ENCODE results near the gene STPG1. TPM values are rescaled to one million over a fixed set of nuclear protein-coding genes. Genes with fewer than 3 reads are reported as not detected.

The STPG1 gene
- total RNA-seq, 1 donor from 2014 or later, result 10.0 TPM

DNA sequence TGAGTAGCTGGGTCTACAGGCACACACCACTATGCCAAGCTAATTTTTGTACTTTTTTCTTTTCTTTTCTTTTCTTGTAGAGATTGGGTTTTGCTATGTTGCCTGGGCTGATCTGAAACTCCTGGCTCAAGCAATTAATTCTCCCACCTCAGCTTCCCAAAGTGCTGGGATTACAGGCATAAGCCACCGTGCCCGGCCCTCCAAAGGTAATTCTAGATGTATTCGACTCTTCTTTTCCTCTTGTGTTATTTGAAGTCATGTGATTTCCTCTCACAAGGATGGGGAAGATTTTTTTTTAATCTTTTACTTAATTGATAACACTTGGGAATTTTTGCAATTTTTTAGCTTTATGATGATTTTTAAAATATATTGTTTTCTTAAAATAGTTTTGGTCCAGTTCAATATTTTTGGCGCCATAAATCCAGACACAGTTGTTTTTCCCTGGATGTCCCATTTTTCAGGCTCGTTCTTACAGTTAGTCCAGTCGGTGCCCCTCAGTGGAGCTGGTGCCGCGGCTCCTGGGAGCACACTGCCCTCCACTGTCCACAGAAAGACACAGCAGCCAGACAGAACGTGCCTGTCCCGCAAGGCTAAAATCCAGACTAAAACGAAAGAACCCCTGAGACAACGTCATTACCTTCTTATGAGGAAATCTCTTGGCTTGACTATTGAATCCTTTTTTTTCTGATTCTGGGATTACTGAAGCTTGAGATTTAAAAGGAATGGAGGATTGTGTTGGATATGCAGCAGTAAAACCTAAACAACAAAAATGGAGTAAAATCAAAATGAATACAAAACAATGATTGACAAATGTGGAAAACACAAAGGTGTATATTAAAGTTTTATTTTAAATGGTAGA is 22.4 kb downstream of the STPG1 start:
- Mint-ChIP-seq H3K36me3 (ENCODE audit: low read depth, unreplicated experiment) (peaks cover 4% of the 10 kb centered on the region), H3K4me3 (ENCODE audit: unreplicated experiment) (no peak overlapping the region)
- peak; percentile 78 for TF ChIP-seq CTCF (IDR thresholded peaks at IDR 0.05; ENCODE audit: unreplicated experiment)

DNA sequence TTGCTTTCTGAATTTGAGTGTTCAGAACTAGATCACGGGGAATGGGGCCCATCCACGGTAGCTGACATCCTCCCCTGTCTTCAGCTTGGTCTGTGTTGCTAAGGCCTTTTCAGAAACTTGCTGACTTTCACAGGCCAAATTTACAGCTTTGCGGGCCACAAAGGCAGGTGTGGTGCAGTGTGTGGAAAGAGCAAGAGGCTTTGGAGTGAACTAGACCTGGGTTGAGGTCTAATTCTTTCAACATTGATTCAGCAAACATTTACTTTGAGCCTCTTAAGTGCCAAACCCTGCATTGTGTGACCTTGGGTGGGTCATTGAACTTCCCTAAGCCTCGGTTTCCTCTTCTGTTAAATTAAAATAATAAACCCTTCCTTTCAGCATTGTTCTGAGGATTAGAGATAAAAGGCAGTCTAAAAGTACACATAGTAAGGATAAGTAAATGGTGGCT is 24.3 kb downstream of the STPG1 start:
- H3K27ac Mint-ChIP-seq (ENCODE audit: unreplicated experiment), result no peak overlapping the region
- H3K27me3 Mint-ChIP-seq (ENCODE audit: unreplicated experiment), result peaks cover 4% of the 10 kb centered on the region
- H3K4me1 Mint-ChIP-seq (ENCODE audit: unreplicated experiment), result peaks cover 34% of the 10 kb centered on the region
- TF ChIP-seq CTCF (IDR thresholded peaks at IDR 0.05; ENCODE audit: unreplicated experiment), result no peak
- no peak overlapping the region for H3K4me3 Mint-ChIP-seq (ENCODE audit: unreplicated experiment)
- H3K9me3 Mint-ChIP-seq (ENCODE audit: unreplicated experiment), result no peaks in the 10 kb centered on the region
- no peak for DNase-seq (ENCODE audit: low spot score)
- H3K36me3 Mint-ChIP-seq (ENCODE audit: low read depth, unreplicated experiment), result peaks cover 4% of the 10 kb centered on the region

More for the DNA sequence above, 22.4 kb downstream of the STPG1 start:
- no peaks in the 10 kb centered on the region for H3K9me3 Mint-ChIP-seq (ENCODE audit: unreplicated experiment)
- H3K4me1 Mint-ChIP-seq (ENCODE audit: unreplicated experiment), result peaks cover 36% of the 10 kb centered on the region
- peaks cover 4% of the 10 kb centered on the region for H3K27me3 Mint-ChIP-seq (ENCODE audit: unreplicated experiment)
- peak; percentile 78 for DNase-seq (ENCODE audit: low spot score)
- peak overlapping the region; percentile 85 for H3K27ac Mint-ChIP-seq (ENCODE audit: unreplicated experiment)

- peaks cover 2% of the 10 kb centered on the region for H3K27me3 Mint-ChIP-seq (ENCODE audit: unreplicated experiment)
- H3K27ac Mint-ChIP-seq (ENCODE audit: unreplicated experiment), result no peak overlapping the region
- no peak overlapping the region for H3K4me3 Mint-ChIP-seq (ENCODE audit: unreplicated experiment)
- no peaks in the 10 kb centered on the region for H3K9me3 Mint-ChIP-seq (ENCODE audit: unreplicated experiment)
- peaks cover 25% of the 10 kb centered on the region for H3K4me1 Mint-ChIP-seq (ENCODE audit: unreplicated experiment)
- H3K36me3 Mint-ChIP-seq (ENCODE audit: low read depth, unreplicated experiment), result peaks cover 4% of the 10 kb centered on the region
- no peak for DNase-seq (ENCODE audit: low spot score)
- TF ChIP-seq CTCF (IDR thresholded peaks at IDR 0.05; ENCODE audit: unreplicated experiment), result no peak
Observed at GRCh38 chr1:24388331-24388885, 25.2 kb downstream of the STPG1 start.

GRCh38 chr1:24387636-24388175 is 25.9 kb downstream of the STPG1 start:
- H3K4me3 Mint-ChIP-seq (ENCODE audit: unreplicated experiment), result no peak overlapping the region
- H3K9me3 Mint-ChIP-seq (ENCODE audit: unreplicated experiment), result no peaks in the 10 kb centered on the region
- H3K27me3 Mint-ChIP-seq (ENCODE audit: unreplicated experiment), result peaks cover 2% of the 10 kb centered on the region
- H3K4me1 Mint-ChIP-seq (ENCODE audit: unreplicated experiment), result peaks cover 18% of the 10 kb centered on the region
- H3K27ac Mint-ChIP-seq (ENCODE audit: unreplicated experiment), result no peak overlapping the region
- no peak for TF ChIP-seq CTCF (IDR thresholded peaks at IDR 0.05; ENCODE audit: unreplicated experiment)
- no peak for DNase-seq (ENCODE audit: low spot score)
- peaks cover 4% of the 10 kb centered on the region for H3K36me3 Mint-ChIP-seq (ENCODE audit: low read depth, unreplicated experiment)

GRCh38 chr1:24386931-24387330 is 26.7 kb downstream of the STPG1 start:
- Mint-ChIP-seq H3K9me3 (ENCODE audit: unreplicated experiment) (no peaks in the 10 kb centered on the region), H3K27ac (ENCODE audit: unreplicated experiment) (no peak overlapping the region), H3K4me3 (ENCODE audit: unreplicated experiment) (no peak overlapping the region), H3K27me3 (ENCODE audit: unreplicated experiment) (no peaks in the 10 kb centered on the region), H3K36me3 (ENCODE audit: low read depth, unreplicated experiment) (peaks cover 4% of the 10 kb centered on the region), H3K4me1 (ENCODE audit: unreplicated experiment) (peaks cover 11% of the 10 kb centered on the region)
- TF ChIP-seq CTCF (IDR thresholded peaks at IDR 0.05; ENCODE audit: unreplicated experiment), result no peak
- no peak for DNase-seq (ENCODE audit: low spot score)

Measured in endothelial cell (in vitro differentiated cells).